HEK293 (cell line): ENCODE data around the gene C19orf38.

Experiments
- CTCF ChIA-PET: fragments of 350-600 bp; formaldehyde crosslinking; extraction: SDS; loops from one replicate; lab custom pipeline; 2021; ENCODE audit warnings: antibody characterized with exemption; lab: Yijun Ruan, JAX
- POLR2A ChIA-PET: fragments of 300-600 bp; formaldehyde crosslinking; extraction: SDS; loops from one replicate; lab custom pipeline; 2020; ENCODE audit warnings: antibody characterized with exemption, inconsistent platforms; lab: Yijun Ruan, JAX
- H3K27ac ChIP-seq: fragments of 200-500 bp; sonication (Bioruptor generic); 2 replicates; pipeline ENCODE4 v1.5.1; 2014; ENCODE audit warnings: low read depth, low read length, control low read depth, inconsistent platforms; ENCODE audit errors: extremely low read depth
- H3K36me3 ChIP-seq, 2 experiments: fragments of 200-500 bp in 1 of 2; sonication (Bioruptor generic) in 1 of 2; 1 replicate in 1 of 2; 2 replicates in 1 of 2; pipeline ENCODE4 v1.5.1; 2014 to 2017; ENCODE audit warnings: inconsistent platforms in 2 of 2, low read length in 2 of 2; ENCODE audit not compliant: control insufficient read depth in 2 of 2, insufficient read depth in 1 of 2
- H3K4me1 ChIP-seq: fragments of 200-500 bp; sonication (Bioruptor generic); 2 replicates; pipeline ENCODE4 v1.5.1; 2014; ENCODE audit warnings: mild to moderate bottlenecking, low read length, inconsistent platforms; ENCODE audit not compliant: control insufficient read depth, insufficient read depth
- H3K4me3 ChIP-seq: 2 replicates; pipeline ENCODE4 v1.5.1; 2011; ENCODE audit warnings: low read depth, mild to moderate bottlenecking, control low read depth, low read length, moderate library complexity
- H3K9me3 ChIP-seq: fragments of 200-500 bp; sonication (Bioruptor generic); 2 replicates; pipeline ENCODE4 v1.5.1; 2014; ENCODE audit warnings: low read depth, low read length, inconsistent platforms; ENCODE audit not compliant: control insufficient read depth, insufficient read depth
- CTCF ChIP-seq: fragments of 450-650 bp; formaldehyde crosslinking; IDR thresholded peaks from 2 replicates; pipeline ENCODE4 v1.5.1; 2016; ENCODE audit warnings: missing biosample characterization, missing genetic modification characterization
- INSM2 ChIP-seq: fragments of 450-650 bp; formaldehyde crosslinking; IDR thresholded peaks from 2 replicates; pipeline ENCODE4 v1.5.1; 2016; ENCODE audit warnings: missing biosample characterization, missing genetic modification characterization
- SCRT2 ChIP-seq: fragments of 450-650 bp; formaldehyde crosslinking; IDR thresholded peaks from 2 replicates; pipeline ENCODE4 v1.5.1; 2016; ENCODE audit warnings: missing biosample characterization, missing genetic modification characterization
- YY1 ChIP-seq: fragments of 450-650 bp; formaldehyde crosslinking; IDR thresholded peaks from 2 replicates; pipeline ENCODE4 v1.5.1; 2018; ENCODE audit warnings: missing biosample characterization, missing genetic modification characterization
- ZBTB26 ChIP-seq: fragments of 450-650 bp; formaldehyde crosslinking; optimal IDR thresholded peaks from 2 replicates; pipeline ENCODE3; 2016; ENCODE audit warnings: missing biosample characterization, mild to moderate bottlenecking, missing genetic modification characterization
- ZNF132 ChIP-seq: fragments of 450-650 bp; formaldehyde crosslinking; IDR thresholded peaks from 2 replicates; pipeline ENCODE4 v1.5.1; 2017; ENCODE audit warnings: missing biosample characterization, missing genetic modification characterization, borderline replicate concordance
- ZNF155 ChIP-seq: fragments of 450-650 bp; formaldehyde crosslinking; IDR thresholded peaks from 2 replicates; pipeline ENCODE4 v1.5.1; 2016; ENCODE audit warnings: missing biosample characterization, missing genetic modification characterization
- ZNF248 ChIP-seq: fragments of 450-650 bp; formaldehyde crosslinking; IDR thresholded peaks from 2 replicates; pipeline ENCODE4 v1.5.1; 2017; ENCODE audit warnings: missing biosample characterization, missing genetic modification characterization
- ZNF391 ChIP-seq: fragments of 450-650 bp; formaldehyde crosslinking; IDR thresholded peaks from 2 replicates; pipeline ENCODE4 v1.5.1; 2016; ENCODE audit warnings: low read depth, missing biosample characterization, missing genetic modification characterization, borderline replicate concordance
- ZNF571 ChIP-seq: fragments of 450-650 bp; formaldehyde crosslinking; IDR thresholded peaks from 2 replicates; pipeline ENCODE4 v1.5.0; 2017; ENCODE audit warnings: missing biosample characterization, missing genetic modification characterization
- ZNF664 ChIP-seq: fragments of 450-650 bp; formaldehyde crosslinking; IDR thresholded peaks from 2 replicates; pipeline ENCODE4 v1.5.1; 2016; ENCODE audit warnings: missing biosample characterization, missing genetic modification characterization
- ZNF670 ChIP-seq: fragments of 450-650 bp; formaldehyde crosslinking; IDR thresholded peaks from 2 replicates; pipeline ENCODE4 v1.5.1; 2016; ENCODE audit warnings: missing biosample characterization, missing genetic modification characterization, low read depth
- ZSCAN4 ChIP-seq: fragments of 450-650 bp; formaldehyde crosslinking; IDR thresholded peaks from 2 replicates; pipeline ENCODE4 v1.5.1; 2017; ENCODE audit warnings: missing biosample characterization, missing genetic modification characterization
- TF ChIP-seq, protein P1 (sequence below): fragments of 450-650 bp; formaldehyde crosslinking; IDR thresholded peaks from 2 replicates; pipeline ENCODE4 v1.5.1; 2017; ENCODE audit warnings: missing biosample characterization, mild to moderate bottlenecking, missing genetic modification characterization, moderate library complexity
- TF ChIP-seq, protein P2 (sequence below): fragments of 450-650 bp; formaldehyde crosslinking; IDR thresholded peaks from 2 replicates; pipeline ENCODE4 v1.5.1; 2016; ENCODE audit warnings: missing biosample characterization, missing genetic modification characterization, low read depth
- TF ChIP-seq, protein P3 (sequence below): fragments of 450-650 bp; formaldehyde crosslinking; IDR thresholded peaks from 2 replicates; pipeline ENCODE4 v1.5.1; 2016; ENCODE audit warnings: missing biosample characterization, missing genetic modification characterization

The C19orf38 gene

GRCh38 chr19:10894911-10895213, 46.6 kb downstream of the C19orf38 start (continued):
- TF ChIP-seq, protein P1, sequence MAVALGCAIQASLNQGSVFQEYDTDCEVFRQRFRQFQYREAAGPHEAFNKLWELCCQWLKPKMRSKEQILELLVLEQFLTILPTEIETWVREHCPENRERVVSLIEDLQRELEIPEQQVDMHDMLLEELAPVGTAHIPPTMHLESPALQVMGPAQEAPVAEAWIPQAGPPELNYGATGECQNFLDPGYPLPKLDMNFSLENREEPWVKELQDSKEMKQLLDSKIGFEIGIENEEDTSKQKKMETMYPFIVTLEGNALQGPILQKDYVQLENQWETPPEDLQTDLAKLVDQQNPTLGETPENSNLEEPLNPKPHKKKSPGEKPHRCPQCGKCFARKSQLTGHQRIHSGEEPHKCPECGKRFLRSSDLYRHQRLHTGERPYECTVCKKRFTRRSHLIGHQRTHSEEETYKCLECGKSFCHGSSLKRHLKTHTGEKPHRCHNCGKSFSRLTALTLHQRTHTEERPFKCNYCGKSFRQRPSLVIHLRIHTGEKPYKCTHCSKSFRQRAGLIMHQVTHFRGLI (tag by site-specific recombination) = no peak
- TF ChIP-seq ZNF670 (tag by site-specific recombination) (no peak), INSM2 (no peak), ZNF155 (tag by site-specific recombination) (no peak), ZNF248 (tag by site-specific recombination) (no peak), ZNF132 (tag by site-specific recombination) (no peak)

DNA sequence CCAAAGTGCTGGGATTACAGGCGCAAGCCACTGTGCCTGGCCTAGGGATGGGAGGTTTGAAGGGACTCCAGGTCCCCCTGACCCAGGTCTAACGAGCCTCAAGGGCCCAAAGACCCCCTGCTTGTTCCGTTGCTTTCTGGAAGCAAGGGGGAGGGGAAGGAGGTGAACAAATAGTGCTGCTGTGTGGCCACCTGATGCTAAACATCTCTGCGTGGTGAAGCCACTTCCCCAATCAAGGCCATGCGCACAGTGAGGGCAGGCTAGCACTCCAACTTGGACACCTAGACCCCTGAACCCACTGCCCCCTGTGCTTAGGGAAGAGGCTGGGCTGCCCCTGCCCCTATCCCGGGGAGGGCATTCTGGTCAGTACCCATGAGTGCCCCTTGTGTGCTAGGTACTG, 47.1 kb downstream of the C19orf38 start:
- H3K9me3 ChIP-seq = no peaks in the 10 kb centered on the region
- ChIA-PET CTCF (interaction anchor here (1.0 to 1.2 kb wide), 2 partner anchors 16 to 23 kb away, joined by 3 to 4 read pairs; no protein-coding TSS in a partner anchor), POLR2A (no interaction called here)
- no peak overlapping the region for H3K4me3 ChIP-seq
- TF ChIP-seq YY1 (tag by site-specific recombination) (no peak), ZBTB26 (peak; percentile 11), SCRT2 (tag by site-specific recombination) (peak; percentile 50; the same call in 1 of the 2 replicates)
- no peaks in the 10 kb centered on the region; a peak in 1 of 3 replicates for H3K36me3 ChIP-seq
- H3K4me1 ChIP-seq = peaks cover 20% of the 10 kb centered on the region
- no peak overlapping the region for H3K27ac ChIP-seq

DNA sequence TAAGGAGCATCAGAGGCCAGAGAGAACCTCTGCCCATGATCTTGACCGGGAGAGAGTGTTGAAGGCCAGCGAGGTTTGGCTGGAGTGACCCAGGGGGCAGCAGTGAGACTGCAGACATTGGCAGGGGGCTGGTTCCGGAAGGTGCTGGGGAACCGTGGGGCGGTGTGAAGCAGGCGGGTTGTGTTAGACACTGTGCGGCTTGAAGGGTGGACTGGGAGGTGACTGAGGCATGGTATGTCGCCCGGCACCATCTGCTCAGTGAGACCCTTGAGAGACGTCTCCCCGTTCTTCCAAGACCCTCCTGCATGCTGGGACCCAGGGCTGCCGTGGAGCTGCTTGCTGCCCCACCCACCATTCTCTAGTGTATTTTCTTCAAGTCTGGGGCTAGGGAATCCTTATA, 47.7 kb downstream of the C19orf38 start:
- no peak overlapping the region for H3K4me3 ChIP-seq
- CTCF ChIA-PET = interaction anchor here (1.0 to 1.2 kb wide), 3 partner anchors 16 to 32 kb away, joined by 3 to 4 read pairs (median 4); no protein-coding TSS in a partner anchor
- no peaks in the 10 kb centered on the region; a peak in 1 of 3 replicates for H3K36me3 ChIP-seq
- no peaks in the 10 kb centered on the region for H3K9me3 ChIP-seq
- POLR2A ChIA-PET = no interaction called here
- peaks cover 20% of the 10 kb centered on the region for H3K4me1 ChIP-seq
- H3K27ac ChIP-seq = no peak overlapping the region; the same call in 1 of the 2 replicates
- TF ChIP-seq CTCF = peak; percentile 69; the same call in 1 of the 2 replicates
- TF ChIP-seq, protein P2, sequence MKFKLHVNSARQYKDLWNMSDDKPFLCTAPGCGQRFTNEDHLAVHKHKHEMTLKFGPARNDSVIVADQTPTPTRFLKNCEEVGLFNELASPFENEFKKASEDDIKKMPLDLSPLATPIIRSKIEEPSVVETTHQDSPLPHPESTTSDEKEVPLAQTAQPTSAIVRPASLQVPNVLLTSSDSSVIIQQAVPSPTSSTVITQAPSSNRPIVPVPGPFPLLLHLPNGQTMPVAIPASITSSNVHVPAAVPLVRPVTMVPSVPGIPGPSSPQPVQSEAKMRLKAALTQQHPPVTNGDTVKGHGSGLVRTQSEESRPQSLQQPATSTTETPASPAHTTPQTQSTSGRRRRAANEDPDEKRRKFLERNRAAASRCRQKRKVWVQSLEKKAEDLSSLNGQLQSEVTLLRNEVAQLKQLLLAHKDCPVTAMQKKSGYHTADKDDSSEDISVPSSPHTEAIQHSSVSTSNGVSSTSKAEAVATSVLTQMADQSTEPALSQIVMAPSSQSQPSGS (tag by site-specific recombination) = no peak
- no peak for TF ChIP-seq ZNF391 (tag by site-specific recombination)
- TF ChIP-seq, protein P3, sequence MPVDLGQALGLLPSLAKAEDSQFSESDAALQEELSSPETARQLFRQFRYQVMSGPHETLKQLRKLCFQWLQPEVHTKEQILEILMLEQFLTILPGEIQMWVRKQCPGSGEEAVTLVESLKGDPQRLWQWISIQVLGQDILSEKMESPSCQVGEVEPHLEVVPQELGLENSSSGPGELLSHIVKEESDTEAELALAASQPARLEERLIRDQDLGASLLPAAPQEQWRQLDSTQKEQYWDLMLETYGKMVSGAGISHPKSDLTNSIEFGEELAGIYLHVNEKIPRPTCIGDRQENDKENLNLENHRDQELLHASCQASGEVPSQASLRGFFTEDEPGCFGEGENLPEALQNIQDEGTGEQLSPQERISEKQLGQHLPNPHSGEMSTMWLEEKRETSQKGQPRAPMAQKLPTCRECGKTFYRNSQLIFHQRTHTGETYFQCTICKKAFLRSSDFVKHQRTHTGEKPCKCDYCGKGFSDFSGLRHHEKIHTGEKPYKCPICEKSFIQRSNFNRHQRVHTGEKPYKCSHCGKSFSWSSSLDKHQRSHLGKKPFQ = no peak
- no peak for TF ChIP-seq ZNF664 (tag by site-specific recombination)
- TF ChIP-seq ZBTB26 = peak; percentile 1
- TF ChIP-seq ZSCAN4 (tag by site-specific recombination) = no peak
- no peak for TF ChIP-seq ZNF571 (tag by site-specific recombination)
